Activated T-cell treated with anti-CD3 and anti-CD28 coated beads, Interleukin-2, amount 50 U/mL, for 72 hours (primary cell): Measurements from ENCODE around the gene LANCL1. TPM values are rescaled to one million over a fixed set of nuclear protein-coding genes. Genes with fewer than 3 reads are reported as not detected.
"Not testable (repeated sequence)": the region's sequence is repeated elsewhere in the genome, so short reads cannot be mapped to it uniquely, and the experiment has no call there.

Experiments
- ATAC-seq, 2 donors: fragments of 150-1000 bp; cut with Tn5 transposase; replicated peaks in 1 of 2; 2 replicates each; pipeline ENCODE4 v1.10.0; 2021; ENCODE audit warnings: moderate library complexity in 2 of 2, mild to moderate bottlenecking in 1 of 2
- DNase-seq, 2 donors: peaks; one replicate each; pipeline ENCODE4 v3.0.0; 2021 to 2022; ENCODE audit warnings: mixed read lengths in 1 of 2
- H3K27ac Mint-ChIP-seq: one replicate; pipeline ENCODE4 v1.8.0; 2022; ENCODE audit warnings: mild to moderate bottlenecking, moderate library complexity, mixed read lengths
- H3K27me3 Mint-ChIP-seq: one replicate; pipeline ENCODE4 v1.8.0; 2022; ENCODE audit warnings: low read depth, mixed read lengths
- H3K36me3 Mint-ChIP-seq, 2 donors: one replicate each; pipeline ENCODE4 v1.8.0; 2022; ENCODE audit warnings: mixed read lengths in 2 of 2, mild to moderate bottlenecking in 1 of 2; ENCODE audit not compliant: insufficient read depth in 2 of 2
- H3K4me1 Mint-ChIP-seq: one replicate; pipeline ENCODE4 v1.8.0; 2022; ENCODE audit warnings: low read depth, mixed read lengths
- H3K4me3 Mint-ChIP-seq, 2 donors: one replicate each; pipeline ENCODE4 v1.8.0; 2022; ENCODE audit warnings: mild to moderate bottlenecking in 2 of 2, mixed read lengths in 2 of 2, moderate library complexity in 2 of 2
- H3K9me3 Mint-ChIP-seq, 2 donors: one replicate each; pipeline ENCODE4 v1.8.0; 2022; ENCODE audit warnings: mixed read lengths in 2 of 2
- total RNA-seq, 2 donors: library from RNA; stranded (reverse); gene quantifications; one replicate each; pipeline ENCODE4 v1.2.3, GENCODE V29; 2022

The LANCL1 gene
- total RNA-seq, 2 donors from 2014 or later, result 49.1 to 56.4 TPM

- ATAC-seq (no peak), DNase-seq (no peak)
- peaks cover 36 to 53% of the 10 kb centered on the region in 2 donors for H3K36me3 Mint-ChIP-seq
- no peaks in the 10 kb centered on the region for H3K27me3 Mint-ChIP-seq
- H3K9me3 Mint-ChIP-seq, result peaks cover 11 to 17% of the 10 kb centered on the region in 2 donors
- no peaks in the 10 kb centered on the region for H3K4me1 Mint-ChIP-seq
- H3K4me3 Mint-ChIP-seq, result no peak overlapping the region
- no peak overlapping the region for H3K27ac Mint-ChIP-seq
Measured at GRCh38 chr2:210452194-210452593, 24.4 kb downstream of the LANCL1 start.

GRCh38 chr2:210450942-210451341, 25.6 kb downstream of the LANCL1 start:
- not testable (repeated sequence) for H3K4me3 Mint-ChIP-seq

GRCh38 chr2:210445732-210446131, 30.8 kb downstream of the LANCL1 start:
- H3K9me3 Mint-ChIP-seq, result peaks cover 11 to 19% of the 10 kb centered on the region in 2 donors
- no peak for ATAC-seq
- no peaks in the 10 kb centered on the region for H3K4me1 Mint-ChIP-seq
- H3K36me3 Mint-ChIP-seq, result peaks cover 38 to 42% of the 10 kb centered on the region in 2 donors
- no peak overlapping the region for H3K27ac Mint-ChIP-seq
- no peak for DNase-seq
- no peak overlapping the region for H3K4me3 Mint-ChIP-seq
- H3K27me3 Mint-ChIP-seq, result no peaks in the 10 kb centered on the region

More at GRCh38 chr2:210450942-210451341, 25.6 kb downstream of the LANCL1 start:
- not testable (repeated sequence) for ATAC-seq, H3K27me3 Mint-ChIP-seq, H3K27ac Mint-ChIP-seq, DNase-seq, H3K4me1 Mint-ChIP-seq
- Mint-ChIP-seq H3K36me3 (peaks cover 41 to 53% of the 10 kb centered on the region in 2 donors), H3K9me3 (peaks cover 11 to 22% of the 10 kb centered on the region in 2 donors)

GRCh38 chr2:210445116-210445707, 31.3 kb downstream of the LANCL1 start:
- no peak overlapping the region for H3K27ac Mint-ChIP-seq
- peaks cover 11 to 18% of the 10 kb centered on the region in 2 donors for H3K9me3 Mint-ChIP-seq
- H3K4me3 Mint-ChIP-seq, result no peak overlapping the region
- ATAC-seq, result no peak
- peaks cover 32 to 37% of the 10 kb centered on the region in 2 donors for H3K36me3 Mint-ChIP-seq
- no peaks in the 10 kb centered on the region for H3K4me1 Mint-ChIP-seq
- DNase-seq, result no peak
- no peaks in the 10 kb centered on the region for H3K27me3 Mint-ChIP-seq

- H3K27ac Mint-ChIP-seq, result no peak overlapping the region
- ATAC-seq, result no peak
- no peak overlapping the region for H3K4me3 Mint-ChIP-seq
- H3K36me3 Mint-ChIP-seq, result peaks cover 23 to 28% of the 10 kb centered on the region in 2 donors
- H3K9me3 Mint-ChIP-seq, result peaks cover 7 to 14% of the 10 kb centered on the region in 2 donors
- H3K27me3 Mint-ChIP-seq, result no peaks in the 10 kb centered on the region
- no peaks in the 10 kb centered on the region for H3K4me1 Mint-ChIP-seq
- DNase-seq, result no peak
Measured at GRCh38 chr2:210443527-210443926, 33.0 kb downstream of the LANCL1 start.

GRCh38 chr2:210442878-210443277, 33.7 kb downstream of the LANCL1 start:
- Mint-ChIP-seq H3K9me3 (peaks cover 2 to 10% of the 10 kb centered on the region in 2 donors), H3K4me1 (no peaks in the 10 kb centered on the region), H3K36me3 (peaks cover 17 to 22% of the 10 kb centered on the region in 2 donors), H3K27ac (no peak overlapping the region), H3K4me3 (no peak overlapping the region), H3K27me3 (no peaks in the 10 kb centered on the region)
- ATAC-seq (no peak), DNase-seq (no peak)

GRCh38 chr2:210442457-210442856, 34.1 kb downstream of the LANCL1 start:
- no peaks in the 10 kb centered on the region for H3K4me1 Mint-ChIP-seq
- H3K9me3 Mint-ChIP-seq, result peaks cover 0 to 7% of the 10 kb centered on the region in 2 donors
- no peaks in the 10 kb centered on the region for H3K27me3 Mint-ChIP-seq
- peaks cover 14 to 18% of the 10 kb centered on the region in 2 donors for H3K36me3 Mint-ChIP-seq
- H3K27ac Mint-ChIP-seq, result no peak overlapping the region
- no peak for DNase-seq
- ATAC-seq, result no peak
- H3K4me3 Mint-ChIP-seq, result no peak overlapping the region

GRCh38 chr2:210440206-210440605, 36.4 kb downstream of the LANCL1 start:
- no peaks in the 10 kb centered on the region for H3K4me1 Mint-ChIP-seq
- H3K4me3 Mint-ChIP-seq, result no peak overlapping the region
- ATAC-seq, result no peak
- no peak overlapping the region for H3K27ac Mint-ChIP-seq
- H3K36me3 Mint-ChIP-seq, result peaks cover 10 to 22% of the 10 kb centered on the region in 2 donors
- DNase-seq, result no peak
- H3K27me3 Mint-ChIP-seq, result no peaks in the 10 kb centered on the region
- no peaks in the 10 kb centered on the region for H3K9me3 Mint-ChIP-seq

GRCh38 chr2:210435439-210435838, 41.1 kb downstream of the LANCL1 start:
- Mint-ChIP-seq H3K9me3 (peaks cover 0 to 1% of the 10 kb centered on the region in 2 donors), H3K4me3 (no peak overlapping the region), H3K27me3 (no peaks in the 10 kb centered on the region), H3K27ac (no peak overlapping the region), H3K4me1 (no peaks in the 10 kb centered on the region), H3K36me3 (peaks cover 24 to 59% of the 10 kb centered on the region in 2 donors)
- ATAC-seq, result no peak
- no peak for DNase-seq

GRCh38 chr2:210432633-210433032, 43.9 kb downstream of the LANCL1 start:
- Mint-ChIP-seq H3K27me3 (no peaks in the 10 kb centered on the region), H3K36me3 (peaks cover 26 to 56% of the 10 kb centered on the region in 2 donors), H3K27ac (peak overlapping the region; percentile 54), H3K4me3 (no peak overlapping the region), H3K4me1 (no peaks in the 10 kb centered on the region), H3K9me3 (peaks cover under 1 to 4% of the 10 kb centered on the region in 2 donors)
- ATAC-seq (no peak), DNase-seq (no peak)

- ATAC-seq, result no peak
- no peak overlapping the region for H3K27ac Mint-ChIP-seq
- H3K4me3 Mint-ChIP-seq, result no peak overlapping the region
- no peaks in the 10 kb centered on the region for H3K4me1 Mint-ChIP-seq
- no peak for DNase-seq
- H3K36me3 Mint-ChIP-seq, result peaks cover 25 to 48% of the 10 kb centered on the region in 2 donors
- H3K9me3 Mint-ChIP-seq, result peaks cover 7 to 17% of the 10 kb centered on the region in 2 donors
- no peaks in the 10 kb centered on the region for H3K27me3 Mint-ChIP-seq
Measured at GRCh38 chr2:210429403-210430137, 47.0 kb downstream of the LANCL1 start.

- ATAC-seq, result no peak
- Mint-ChIP-seq H3K4me1 (no peaks in the 10 kb centered on the region), H3K36me3 (peaks cover 23 to 39% of the 10 kb centered on the region in 2 donors), H3K27ac (no peak overlapping the region), H3K4me3 (no peak overlapping the region), H3K9me3 (peaks cover 7 to 17% of the 10 kb centered on the region in 2 donors), H3K27me3 (no peaks in the 10 kb centered on the region)
- DNase-seq, result no peak
Measured at GRCh38 chr2:210428393-210429179, 48.0 kb downstream of the LANCL1 start.

- not testable (repeated sequence) for H3K4me3 Mint-ChIP-seq, DNase-seq, ATAC-seq, H3K4me1 Mint-ChIP-seq, H3K27me3 Mint-ChIP-seq, H3K27ac Mint-ChIP-seq
- peaks cover 7 to 15% of the 10 kb centered on the region in 2 donors for H3K9me3 Mint-ChIP-seq
- peaks cover 20 to 28% of the 10 kb centered on the region in 2 donors for H3K36me3 Mint-ChIP-seq
Measured at GRCh38 chr2:210427309-210427708, 49.2 kb downstream of the LANCL1 start.
